ENCODE results near the gene HHAT.

DNA sequence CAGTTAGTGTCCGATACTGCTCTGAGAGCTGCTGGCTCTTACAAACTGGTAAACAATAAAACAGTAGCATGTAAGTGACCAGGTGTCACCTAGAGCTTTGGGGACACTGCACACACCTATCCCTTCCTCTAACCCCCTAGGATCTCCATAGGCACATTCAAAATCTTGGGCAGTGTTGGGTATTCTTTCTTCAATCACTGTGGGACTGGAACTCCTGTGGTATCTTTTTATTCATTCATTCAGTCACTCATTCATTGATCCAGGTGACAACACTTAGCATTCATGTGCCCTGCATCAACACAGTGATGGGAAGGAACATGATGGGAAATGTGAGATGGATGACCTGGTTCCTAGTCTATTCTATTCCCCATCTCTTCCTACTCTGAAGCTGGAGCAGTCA, 73.9 kb downstream of the HHAT start:
- TF ChIP-seq POLR2A (IDR thresholded peaks at IDR 0.05): no peak
- TF ChIP-seq, protein P1, sequence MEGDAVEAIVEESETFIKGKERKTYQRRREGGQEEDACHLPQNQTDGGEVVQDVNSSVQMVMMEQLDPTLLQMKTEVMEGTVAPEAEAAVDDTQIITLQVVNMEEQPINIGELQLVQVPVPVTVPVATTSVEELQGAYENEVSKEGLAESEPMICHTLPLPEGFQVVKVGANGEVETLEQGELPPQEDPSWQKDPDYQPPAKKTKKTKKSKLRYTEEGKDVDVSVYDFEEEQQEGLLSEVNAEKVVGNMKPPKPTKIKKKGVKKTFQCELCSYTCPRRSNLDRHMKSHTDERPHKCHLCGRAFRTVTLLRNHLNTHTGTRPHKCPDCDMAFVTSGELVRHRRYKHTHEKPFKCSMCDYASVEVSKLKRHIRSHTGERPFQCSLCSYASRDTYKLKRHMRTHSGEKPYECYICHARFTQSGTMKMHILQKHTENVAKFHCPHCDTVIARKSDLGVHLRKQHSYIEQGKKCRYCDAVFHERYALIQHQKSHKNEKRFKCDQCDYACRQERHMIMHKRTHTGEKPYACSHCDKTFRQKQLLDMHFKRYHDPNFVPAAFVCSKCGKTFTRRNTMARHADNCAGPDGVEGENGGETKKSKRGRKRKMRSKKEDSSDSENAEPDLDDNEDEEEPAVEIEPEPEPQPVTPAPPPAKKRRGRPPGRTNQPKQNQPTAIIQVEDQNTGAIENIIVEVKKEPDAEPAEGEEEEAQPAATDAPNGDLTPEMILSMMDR (IDR thresholded peaks at IDR 0.05): no peak

All from transverse colon (tissue), 3 donors.